HG03066 (cell line): ENCODE measurements around the gene STX2.

Experiments used
- ATAC-seq: cut with Tn5 transposase; IDR thresholded peaks from one replicate; pipeline ENCODE4 v1.9.1; 2021; ENCODE audit warnings: low read depth; ENCODE audit not compliant: unreplicated experiment

STX2 gene

DNA sequence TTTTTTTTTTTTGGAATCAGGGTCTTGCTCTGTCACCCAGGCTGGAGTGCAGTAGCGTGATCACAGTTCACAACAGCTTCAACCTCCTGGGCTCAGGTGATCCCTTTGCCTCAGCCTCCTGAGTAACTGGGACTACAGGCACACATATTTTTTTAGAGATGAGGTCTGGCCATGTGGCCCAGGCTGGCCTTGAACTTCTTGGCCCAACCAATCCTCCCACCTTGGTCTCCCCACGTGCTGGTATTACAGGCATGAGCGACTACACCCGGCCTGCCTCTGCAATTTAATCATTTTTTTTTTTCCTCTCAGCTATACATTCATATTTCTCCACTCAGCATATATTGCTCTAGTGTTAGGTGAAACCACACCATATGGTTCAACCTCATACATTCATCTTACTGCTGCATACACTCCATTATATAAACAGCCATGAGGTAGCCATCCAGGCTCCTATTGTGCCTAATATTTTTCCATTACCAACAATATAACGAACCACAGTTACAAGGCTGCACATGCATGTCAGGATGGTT is 7.1 kb downstream of the STX2 start:
- no peak for ATAC-seq

DNA sequence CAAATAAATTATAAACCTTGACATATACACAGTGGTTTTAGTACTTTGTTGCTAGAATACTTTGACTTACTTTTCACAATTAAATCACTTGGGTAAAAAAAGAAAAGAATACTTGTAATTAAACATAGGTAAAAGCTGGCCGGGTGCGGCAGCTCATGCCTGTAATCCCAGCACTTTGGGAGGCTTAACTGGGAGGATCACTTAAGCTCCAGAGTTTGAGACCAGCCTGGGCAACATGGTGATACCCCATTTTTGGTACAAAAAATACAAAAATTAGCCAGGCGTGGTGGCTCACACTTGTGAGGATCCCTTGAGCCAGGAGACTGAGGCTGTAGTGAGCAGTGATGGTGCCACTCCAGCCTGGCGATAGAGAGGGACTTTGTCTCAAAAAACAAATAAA is 7.8 kb downstream of the STX2 start:
- no peak for ATAC-seq

DNA sequence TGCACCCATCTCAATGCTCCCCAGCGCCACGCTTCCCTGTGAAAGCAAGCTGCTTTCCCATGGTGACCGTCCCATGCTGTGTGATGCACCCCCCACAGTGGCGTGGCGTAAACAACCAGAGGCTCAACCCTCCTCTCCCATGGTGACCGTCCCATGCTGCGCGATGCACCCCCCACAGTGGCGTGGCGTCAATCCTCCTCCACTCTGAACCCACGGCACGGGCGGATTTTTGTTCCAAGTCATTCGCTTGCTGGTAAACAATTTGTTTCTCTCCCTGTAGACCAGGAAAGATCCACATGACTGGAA is 8.9 kb downstream of the STX2 start:
- ATAC-seq = no peak

DNA sequence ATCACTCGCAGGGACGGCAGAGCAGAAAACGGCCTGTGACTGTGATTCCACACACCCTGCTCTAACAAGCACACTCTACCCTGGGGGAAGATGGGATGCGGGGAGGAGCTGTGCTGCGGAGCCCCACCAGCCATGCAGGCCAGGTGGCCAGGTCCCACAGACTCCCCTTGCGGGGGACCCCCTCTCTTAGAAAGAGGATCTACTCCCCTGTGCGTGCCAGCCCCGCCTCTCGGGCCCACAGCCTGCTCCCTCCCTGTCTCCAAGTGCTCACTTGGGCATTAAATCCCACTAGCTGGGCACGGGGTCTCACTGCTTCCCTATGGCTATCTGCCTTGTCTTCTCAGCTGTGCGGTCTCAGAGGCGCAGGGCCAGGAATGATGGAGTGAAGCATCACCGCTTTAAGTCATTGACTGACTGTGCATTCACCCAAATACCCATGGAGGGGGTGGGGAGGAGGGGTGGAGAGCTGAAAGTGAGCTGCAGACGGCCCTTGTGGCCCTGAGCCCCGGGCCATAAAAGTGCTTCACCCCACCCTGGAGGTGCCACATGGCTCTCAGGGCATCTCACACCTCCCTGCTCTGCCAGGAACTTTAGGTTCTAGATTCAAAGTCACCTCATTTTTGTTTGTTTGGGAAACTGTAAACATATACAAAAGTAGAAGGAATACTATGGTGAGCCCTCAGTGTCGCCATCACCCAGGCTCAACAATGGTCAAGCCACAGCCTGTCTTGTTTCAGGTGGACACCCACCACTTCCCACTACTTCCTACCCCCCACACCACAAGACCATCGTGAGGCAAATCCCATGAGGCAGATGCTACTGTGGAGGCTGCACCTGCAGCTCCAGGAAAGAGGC is 9.4 kb downstream of the STX2 start:
- ATAC-seq = no peak

DNA sequence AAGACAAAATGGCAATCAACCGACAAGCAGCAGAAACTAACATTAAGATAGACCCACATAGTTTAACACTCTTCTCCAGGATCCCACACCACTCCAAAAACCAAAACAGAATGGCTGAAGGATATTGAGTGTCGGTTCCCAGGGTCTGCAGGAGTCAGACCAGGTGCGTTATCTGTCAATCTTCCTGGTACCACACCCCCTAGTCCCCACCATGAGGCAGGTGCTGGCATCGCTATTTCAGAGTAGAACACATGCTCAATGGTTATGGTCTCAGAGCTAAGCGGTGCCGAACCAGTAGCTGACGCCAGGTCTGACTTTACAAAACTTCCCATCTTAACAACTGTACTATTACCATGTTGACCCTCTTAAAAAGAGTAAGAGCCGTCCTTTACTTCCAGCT is 10.2 kb downstream of the STX2 start:
- no peak for ATAC-seq

DNA sequence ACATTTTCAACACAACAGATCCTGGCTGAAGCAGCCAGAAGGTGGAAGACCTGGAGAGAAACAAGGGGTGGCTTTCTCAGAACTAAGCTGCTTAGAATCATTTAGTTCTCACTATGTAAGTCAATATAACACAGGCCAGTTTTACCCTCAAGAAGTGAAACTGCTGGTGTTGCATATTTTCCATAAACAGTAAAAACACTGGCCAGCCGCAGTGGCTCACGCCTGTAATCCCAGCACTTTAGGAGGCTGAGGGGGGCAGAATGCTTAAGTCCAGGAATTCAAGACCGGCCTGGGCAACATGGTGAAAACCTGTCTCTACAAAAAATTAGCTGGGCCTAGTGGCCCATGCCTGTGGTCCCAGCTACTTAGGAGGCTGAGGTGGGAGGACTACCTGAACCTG is 11.6 kb downstream of the STX2 start:
- peak; percentile 55 for ATAC-seq

DNA sequence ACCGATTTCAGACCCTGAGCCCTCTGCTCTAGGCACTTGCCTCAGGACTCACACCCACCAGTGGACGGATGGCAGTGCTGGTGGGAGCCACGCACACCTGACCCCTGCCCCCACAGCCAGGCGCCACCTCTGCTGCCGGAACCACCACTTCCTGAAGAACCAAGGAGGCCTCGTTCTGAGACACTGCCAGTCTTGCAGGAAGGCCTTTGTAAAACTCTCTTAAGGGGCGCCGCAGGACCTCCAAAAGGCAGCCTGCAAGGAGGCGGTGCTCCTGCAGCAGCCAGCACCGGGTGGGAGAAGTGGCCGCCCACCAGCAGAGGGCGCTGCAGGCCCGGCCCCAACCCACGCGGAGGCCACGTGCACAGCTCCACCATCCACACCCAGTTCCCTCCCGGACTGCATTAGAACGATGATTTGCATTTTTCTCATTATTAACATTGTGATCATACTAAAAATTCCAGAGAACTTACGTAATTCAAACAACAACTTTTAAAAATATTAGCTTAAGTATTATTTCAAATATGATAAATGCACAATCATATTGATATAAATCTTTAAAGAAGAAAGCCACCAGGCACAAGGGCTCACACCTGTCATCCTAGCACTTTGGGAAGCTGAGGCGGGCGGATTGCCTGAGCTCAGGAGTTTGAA is 12.8 kb downstream of the STX2 start:
- ATAC-seq = no peak

DNA sequence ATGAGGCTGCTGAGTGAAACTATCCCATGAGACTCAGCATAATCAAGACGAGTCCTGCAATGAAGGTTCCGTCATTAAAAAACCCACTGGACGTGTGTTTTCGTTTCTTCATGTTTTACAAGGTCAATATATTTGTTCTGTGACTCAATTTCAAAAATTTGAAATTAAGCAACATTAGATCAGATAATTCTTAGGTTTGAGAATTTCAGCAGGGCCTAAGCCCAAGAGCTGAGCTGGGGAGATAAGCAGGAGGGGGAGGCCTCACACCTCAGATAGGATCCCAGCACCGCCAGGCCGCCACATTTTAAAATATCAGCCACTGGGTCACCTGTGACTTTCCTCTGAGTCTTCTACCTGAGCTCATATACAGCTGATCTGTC is 13.3 kb downstream of the STX2 start:
- no peak for ATAC-seq

DNA sequence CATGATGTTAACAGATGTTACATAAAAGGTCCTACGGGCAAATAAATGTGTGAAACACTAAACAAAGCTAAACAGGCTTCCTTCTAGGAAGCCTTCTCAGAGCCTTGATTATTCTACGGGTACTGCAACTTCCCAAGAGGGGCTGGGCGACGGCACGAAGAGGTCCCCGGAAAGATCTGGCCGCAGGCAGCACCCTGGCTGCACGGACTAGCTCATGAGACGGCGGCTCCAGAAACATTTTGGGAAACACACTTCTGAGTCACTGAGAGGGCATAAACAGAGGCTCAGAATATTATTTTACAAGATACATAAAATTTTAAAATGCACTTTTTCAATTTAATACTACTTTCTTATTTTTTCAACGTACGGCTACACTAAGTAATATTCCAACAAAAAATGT is 19.4 kb downstream of the STX2 start:
- ATAC-seq = no peak

DNA sequence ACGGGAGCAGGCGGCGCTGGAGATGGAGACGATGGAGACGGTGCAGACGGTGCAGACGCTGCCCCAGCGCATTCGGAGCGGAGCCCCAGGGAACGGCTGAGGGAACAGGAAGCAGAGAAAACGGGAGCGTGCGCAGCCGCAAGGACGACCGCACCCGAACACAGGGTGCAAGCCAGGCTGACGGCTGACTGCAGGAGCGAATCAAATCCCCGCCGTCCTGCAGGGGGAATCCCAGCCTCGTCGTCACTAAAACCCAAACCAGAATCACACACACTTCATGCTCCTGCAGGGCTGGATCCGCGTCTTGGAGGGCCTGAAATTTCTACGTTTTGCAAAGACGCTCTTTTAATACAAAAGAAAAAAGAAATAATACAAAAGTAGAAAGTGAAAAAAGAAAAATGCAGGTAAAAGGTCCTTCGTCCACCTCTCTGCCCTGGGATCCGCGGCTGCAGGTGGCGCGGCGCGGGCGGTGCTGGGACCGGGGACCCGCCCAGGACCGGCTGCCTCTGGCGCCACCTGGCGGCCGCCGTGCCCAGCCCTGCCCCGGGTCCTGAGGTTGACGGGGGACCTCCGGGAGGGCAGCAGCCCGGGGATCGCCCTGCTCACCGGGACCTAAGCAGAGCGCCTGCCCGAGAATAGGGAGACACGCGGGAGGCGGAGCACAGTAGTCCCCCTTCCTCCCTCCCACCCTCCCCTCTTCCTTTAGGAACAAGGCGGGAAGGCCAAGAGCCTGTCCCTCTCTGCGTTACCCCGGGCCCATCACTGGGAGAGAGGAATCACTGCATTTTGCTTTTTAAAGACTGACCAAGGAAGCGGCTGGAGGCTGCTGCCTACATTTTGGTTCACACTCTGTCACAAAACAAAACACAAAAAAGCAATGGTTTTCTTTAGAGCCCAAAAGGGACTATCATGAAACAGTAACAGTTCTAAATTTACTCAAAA is 20.1 kb downstream of the STX2 start:
- ATAC-seq = peak; percentile 90

DNA sequence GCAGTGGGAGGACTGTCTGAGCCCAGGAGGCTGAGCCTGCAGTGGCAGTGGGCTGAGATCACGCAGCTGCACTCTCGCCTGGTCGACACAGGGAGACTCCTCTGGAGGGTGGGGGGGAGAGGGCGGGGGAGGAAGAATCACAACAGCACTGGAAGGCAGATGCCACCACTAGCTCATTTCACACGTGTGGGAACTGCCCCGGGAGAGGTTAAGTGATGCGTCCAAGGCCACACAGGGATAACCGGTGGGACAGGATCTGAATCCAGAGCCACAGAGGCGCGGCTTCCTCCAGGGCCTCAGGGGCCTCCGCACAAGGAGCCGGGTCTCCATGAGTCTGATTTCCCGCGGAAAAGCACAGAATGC is 20.8 kb downstream of the STX2 start:
- ATAC-seq = peak; percentile 22

DNA sequence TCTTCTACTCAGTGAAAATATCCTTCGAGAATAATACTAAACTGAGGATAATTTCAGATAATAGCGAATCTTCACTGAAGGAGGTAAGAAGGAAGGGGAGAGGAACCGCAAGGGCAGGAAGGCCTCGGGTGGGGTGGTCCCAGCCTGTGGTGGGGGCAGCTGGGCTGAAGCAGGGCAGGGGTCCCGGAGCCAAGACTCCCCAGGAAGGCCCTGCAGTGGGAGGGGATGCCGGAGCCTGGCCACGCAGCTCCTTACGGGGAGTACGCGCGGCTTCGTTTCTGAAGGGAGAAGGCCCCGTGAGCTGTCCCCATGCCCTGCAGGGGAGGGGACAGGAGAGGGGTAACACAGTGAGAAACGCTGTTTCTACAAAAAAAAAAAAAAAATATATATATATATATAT is 21.2 kb downstream of the STX2 start:
- no peak for ATAC-seq

DNA sequence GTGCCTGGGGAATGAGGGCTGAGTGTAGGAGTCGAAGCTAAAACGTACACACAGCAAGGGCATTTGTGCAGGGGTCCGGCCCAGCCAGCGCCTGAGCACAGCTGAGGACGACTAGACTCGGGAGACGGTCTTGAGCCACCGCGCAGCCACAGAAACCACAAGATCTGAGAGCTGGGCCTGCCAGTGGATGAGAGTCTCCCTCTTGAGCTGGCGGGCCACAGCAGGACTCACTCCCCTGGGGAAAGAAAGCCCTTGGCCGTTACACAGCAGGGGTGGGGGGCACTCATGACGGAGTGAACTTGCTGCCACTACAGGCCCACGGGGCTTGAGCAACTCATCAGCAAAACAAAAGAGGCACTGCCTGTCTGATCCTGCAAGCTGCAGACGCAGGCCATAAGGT is 23.0 kb downstream of the STX2 start:
- ATAC-seq = no peak

DNA sequence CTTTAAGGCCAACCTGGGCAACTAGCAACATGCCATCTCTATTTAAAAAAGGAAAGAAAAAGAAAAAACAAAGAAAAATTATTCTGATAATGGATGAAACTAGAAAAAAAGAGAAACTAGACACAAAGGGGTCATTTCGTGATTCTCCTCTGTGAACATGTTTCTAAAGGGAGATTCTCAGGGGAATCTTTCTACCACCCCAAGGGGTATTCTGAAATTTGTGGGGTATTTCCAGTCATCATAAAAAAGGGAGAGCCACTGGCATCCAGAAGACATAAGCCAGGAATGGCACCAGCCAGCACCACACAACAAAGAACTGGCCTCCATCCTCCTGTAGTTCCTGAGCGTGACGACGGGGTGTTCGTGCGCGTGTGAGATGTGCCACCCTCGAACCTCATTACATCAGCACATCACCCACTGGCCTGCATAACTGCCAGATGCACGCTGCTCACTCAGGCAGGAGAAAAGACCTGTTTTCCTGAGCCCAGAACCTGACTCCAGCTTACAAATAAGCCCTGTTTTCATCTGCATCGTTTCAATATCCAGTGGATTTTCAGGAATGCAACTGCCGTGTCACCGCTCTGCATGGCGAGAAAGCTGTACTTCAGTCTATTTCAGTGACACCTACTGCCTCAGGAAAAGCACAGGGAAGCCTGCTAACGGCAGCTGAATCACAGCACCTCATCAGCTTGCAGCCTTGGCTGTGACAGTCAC is 23.9 kb downstream of the STX2 start:
- ATAC-seq = no peak

DNA sequence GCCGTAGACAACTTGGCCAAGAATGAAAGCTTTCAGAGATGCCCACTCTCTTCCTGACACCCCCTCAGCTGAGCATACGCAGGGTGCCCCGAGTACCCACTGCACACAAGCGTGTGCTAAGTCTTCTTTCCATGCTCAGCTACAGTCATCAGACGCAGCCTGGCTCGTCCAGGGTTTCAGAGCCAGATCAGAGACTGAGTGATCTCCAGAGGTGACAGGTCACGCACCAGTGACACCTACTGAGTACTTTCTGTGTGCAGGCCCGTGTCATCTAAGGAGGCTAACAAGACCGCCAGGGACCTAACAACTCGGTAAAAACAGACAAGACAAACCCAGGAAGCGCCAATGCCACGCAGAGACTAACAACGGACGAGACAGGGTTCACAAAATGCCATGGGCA is 25.1 kb downstream of the STX2 start:
- ATAC-seq = no peak

DNA sequence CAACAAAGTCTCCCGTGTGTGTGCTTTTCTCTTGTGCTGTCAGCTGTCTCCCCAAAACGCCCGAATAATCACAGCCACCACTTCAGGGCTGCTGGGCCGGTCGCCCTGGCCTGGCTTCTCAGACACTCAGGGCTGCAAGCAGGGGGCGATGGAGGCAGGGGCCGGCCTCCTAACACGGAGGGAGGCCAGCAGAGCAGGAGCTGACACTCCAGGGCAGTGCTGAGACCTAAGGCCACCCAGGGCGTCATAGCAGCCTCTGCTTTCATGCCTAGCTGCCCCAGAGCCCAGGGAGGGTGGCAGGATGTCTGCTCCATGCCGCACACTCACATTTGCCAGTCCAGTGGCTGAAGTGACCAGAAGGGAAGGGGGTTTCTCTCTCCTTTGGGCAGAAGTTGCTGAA is 25.6 kb downstream of the STX2 start:
- no peak for ATAC-seq

DNA sequence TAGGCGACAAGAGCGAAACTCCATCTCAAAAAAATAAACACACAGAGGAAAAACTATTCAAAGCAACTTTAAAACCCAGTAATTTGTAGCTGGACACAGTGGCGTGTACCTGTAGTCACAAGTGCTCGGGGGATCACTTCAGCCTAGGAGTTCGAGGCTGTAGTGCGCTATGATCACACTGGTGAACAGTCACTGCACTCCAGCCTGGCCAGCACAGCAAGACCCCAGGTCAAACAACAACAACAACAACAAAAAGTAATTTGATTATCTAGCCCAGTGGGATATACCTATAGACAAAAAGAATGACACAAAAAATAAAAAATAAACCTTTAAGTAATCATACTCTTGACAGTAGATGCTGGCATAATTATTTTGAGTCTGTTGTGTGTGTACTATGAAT is 29.3 kb downstream of the STX2 start:
- ATAC-seq = no peak

DNA sequence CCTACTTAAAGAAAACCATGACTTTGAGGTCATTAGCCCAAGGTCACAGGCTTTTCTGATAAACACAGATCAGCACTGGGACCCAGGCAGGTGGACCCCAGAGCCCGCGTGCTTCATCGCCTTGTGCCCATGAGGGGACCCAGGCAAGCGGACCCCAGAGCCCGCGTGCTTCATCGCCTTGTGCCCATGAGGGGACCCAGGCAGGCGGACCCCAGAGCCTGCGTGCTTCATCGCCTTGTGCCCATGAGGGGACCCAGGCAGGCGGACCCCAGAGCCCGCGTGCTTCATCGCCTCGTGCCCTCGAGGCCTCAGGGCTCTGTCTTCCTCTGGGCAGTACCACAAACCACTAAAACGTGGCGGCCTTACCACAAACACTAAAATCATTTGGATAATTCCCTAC is 31.7 kb downstream of the STX2 start:
- no peak for ATAC-seq

DNA sequence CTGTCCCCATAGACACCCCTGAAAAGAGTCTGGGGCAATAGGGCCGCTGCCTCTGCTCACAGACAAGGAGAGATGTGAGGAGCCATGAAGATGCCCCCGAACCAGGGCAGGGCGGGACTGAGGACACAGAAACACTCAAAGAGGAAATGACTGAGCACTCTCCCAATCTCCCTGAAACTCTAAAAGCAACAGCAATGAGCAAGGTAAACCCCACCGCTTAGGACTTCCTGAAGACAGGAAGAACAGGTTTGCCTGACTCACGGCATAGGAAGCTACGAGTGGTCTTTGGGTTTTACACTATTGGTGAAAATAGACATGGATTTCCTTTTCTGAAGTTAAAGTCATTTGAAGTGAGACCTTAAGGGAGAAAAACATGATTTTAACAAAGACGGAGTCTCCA is 32.5 kb downstream of the STX2 start:
- ATAC-seq = no peak

DNA sequence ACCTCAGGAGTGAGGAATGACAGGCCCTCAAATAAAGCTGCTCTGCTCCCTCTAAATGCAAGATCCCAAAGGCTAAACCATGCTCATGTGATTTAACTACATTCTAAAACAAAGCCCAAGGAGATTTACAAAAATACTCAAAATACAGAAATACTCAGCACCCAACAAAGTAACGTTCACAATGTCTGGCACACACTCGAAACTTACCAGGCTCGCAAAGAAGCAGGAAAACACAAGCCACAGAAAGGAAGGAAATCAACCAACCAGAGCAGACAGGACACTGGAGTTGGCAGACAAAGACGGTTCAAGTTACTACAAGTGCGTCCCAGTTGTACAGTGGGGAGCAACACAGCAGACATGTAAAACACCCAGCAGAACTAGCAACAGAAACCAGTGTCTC is 33.4 kb downstream of the STX2 start:
- ATAC-seq = no peak

DNA sequence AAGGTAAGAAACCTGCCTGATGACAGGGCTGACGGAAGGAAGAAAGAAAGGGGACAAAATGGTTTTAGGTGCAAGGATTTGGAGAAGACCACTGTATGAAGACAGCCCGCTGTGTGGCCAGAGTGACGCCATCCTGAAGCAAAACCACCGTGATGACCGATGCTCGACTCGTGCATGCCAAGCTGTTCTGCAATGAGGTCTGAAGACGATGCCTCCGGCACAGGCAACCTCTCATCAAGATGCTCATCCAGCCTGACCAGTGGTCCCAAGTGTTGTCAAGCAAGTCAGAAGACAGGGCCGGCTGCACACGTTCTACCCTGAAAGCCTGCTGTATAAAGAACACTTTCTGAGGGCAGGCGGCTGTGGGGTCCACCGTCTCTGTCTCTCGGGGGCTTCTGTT is 34.8 kb downstream of the STX2 start:
- ATAC-seq = no peak
